NAMALWA (cell line): ENCODE results near the gene STUM.

Experiments used
- DNase-seq: peaks from one replicate; pipeline ENCODE4 v3.0.0-alpha.2; 2015; ENCODE audit warnings: low spot score

STUM gene

DNA sequence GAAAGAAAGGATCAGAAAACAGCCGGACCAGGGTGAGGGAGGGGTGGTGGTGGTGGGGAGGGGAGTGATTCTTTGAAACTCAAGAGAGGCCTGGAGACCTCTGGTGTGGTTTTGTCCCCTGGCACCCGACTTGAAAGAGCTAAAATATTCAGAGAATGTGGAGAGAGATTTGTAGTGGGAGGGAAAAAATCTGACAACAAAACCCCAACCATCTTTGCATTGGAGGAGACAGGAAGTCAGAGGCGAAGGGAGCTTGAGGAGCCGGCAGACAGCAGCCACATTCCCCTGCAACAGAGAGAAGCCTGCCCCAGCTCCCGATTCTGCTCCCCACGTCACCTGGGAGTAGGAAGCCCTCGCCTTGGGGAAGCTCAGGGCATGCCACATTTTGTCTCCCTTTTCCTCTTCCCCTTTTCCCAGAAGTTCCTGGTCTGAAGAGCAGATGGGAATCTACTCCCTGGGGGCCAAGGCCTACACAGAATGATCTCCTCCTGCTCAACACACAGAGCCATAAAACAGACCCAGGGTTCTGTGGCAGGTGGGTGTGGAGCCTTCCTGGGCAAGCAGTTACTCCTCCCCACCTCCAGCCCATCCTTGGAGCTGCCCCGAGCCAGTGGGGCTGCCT lies 105.6 kb downstream of the STUM start:
- DNase-seq = peak; percentile 45

GRCh38 chr1:226654668-226655055 lies 106.1 kb downstream of the STUM start:
- DNase-seq = no peak

DNA sequence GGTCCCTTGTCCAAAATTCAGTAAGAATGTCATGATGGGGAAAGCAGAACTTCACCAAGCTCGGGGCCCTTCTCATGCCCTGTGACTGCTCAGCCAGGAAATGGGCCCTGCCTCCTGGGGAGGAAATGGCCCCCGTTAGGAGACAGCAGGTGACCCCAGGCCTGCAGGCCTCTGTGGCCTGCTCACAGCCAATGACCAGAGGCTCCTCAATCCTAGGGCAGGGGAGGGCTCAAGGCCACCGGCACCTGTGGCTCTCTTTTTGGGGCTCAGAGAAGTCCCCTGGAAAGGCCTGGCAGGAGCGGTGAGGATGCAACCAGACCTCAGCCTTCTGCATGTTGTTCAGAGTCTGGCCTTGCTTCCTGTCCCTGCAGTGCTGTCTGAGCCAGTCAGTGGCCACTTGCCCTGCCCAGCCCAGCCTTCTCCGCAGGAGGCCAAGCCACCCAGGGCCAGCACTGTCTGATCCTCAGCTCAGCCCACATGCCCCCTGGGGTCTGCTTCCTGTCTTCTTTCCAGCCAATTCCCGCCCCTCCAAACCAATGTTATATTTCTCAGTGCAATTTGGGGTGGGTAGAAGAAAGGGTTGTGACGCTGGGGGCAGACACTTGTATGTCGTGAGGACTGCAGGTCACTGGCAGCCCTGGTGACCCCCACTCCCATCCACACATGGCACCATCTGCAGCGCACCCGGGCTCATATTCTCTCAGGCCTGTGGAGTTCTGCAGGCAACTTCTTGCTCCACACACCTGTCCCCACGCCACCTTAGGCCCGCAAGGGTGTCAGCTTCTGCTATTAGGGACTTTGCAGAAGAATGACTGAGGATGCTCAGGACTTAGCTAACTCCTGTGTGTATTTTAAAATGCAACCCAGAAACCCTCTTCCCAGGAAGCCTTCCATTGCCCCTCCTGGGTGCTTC lies 106.9 kb downstream of the STUM start:
- peak; percentile 58 for DNase-seq

- peak; percentile 50 for DNase-seq
Observed at GRCh38 chr1:226656201-226656600, 107.6 kb downstream of the STUM start.

DNA sequence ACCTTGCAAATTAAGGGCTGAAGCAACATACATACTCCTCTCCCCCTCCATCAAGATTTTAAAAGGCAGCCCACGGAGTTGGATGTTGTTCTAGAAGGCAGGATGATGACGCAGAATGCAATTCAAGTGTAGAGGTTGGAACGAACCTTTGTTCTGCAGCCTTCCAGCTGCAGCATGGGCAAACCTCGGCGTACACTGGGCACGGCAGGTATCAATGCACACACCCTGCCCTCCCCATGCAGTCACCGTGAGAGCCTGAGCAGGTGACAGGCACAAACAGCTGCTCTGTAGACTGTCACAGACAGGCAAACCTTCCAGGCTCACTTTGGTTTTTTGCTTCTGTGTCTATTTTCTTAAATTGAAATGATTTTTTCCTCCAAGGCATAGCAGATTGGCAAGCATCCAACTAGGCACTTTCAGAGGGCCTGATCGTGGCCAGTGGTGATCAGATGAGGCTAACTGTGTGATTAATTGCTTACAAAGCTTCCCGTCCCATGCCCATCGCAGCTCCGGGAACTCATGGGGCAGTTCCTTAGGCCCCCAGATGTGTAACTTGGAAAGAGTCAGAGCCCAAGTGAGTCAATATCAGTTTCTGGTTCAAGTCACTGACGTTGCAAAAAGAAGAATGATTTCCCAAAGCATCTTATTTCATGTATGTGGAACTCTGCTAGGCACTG lies 108.2 kb downstream of the STUM start:
- DNase-seq = peak; percentile 51

DNA sequence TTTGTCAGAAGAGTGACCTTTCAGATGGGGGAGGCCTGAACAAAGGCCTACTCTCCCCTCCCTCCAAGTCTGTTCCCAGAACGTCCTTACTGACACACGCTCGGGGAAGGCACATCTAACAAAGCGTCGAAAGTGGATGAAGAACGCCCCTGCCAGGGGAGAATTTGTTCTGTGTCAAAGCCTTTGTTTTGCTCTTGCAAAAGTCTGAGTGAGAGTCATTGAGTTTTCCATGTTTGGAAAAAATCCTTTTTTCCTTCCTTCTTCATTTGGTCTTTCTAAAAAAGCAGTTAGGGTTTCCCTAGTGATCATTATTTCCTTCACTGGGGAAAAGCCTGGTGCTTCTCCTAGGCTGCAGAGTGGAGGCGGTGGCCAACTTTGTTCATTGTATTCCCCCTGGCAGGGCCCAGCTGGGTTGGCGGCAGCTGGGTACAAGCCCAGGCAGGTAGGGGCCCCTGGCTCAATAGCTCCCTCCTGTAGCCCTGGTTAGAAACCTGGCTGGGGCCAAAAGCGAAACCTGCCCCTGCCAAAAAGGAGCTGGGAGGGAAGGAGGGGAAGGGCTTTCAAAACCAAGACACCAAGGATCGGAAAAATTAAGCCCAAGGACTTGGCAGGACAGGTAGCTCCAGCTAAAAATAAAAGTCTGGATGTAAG lies 109.5 kb downstream of the STUM start:
- no peak for DNase-seq

- DNase-seq = no peak
Observed at GRCh38 chr1:226658546-226659125, 110.1 kb downstream of the STUM start.
